ENCODE measurements around the gene SLC22A12.

SLC22A12 gene

DNA sequence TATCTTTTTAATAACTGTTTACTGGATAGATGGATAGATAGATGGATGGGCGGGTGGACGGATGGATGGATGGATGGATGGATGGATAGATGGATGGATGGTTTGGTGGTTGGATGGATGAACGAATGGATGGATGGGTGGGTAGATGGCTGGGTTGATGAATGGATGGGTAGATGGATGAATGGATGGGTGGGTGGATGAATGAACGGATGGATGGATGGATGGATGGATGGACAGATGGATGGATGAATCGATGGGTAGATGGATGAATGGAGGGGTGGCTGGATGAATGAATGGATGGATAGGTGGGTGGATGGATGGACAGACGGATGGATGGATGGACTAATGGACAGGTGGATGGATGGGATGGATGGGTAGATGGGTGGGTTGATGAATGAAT is 13.8 kb upstream of the SLC22A12 start:
- Histone ChIP-seq H3K9me3 (replicated peaks in 1 of 11) (no peaks in the 10 kb centered on the region), H3K9ac (no peak overlapping the region), H3K36me3 (no peaks in the 10 kb centered on the region), H3K4me1 (peaks cover 0 to 21% (median 18%) of the 10 kb centered on the region in 10 experiments; a peak in 19 of 20 replicates), H3K27ac (no peak overlapping the region), H3K27me3 (no peaks in the 10 kb centered on the region), H3K4me2 (peak overlapping the region in 1 of 11 experiments; percentile 91; a peak in 2 of 22 replicates), H4K20me1 (no peaks in the 10 kb centered on the region), H3K4me3 (no peak overlapping the region)
- TF ChIP-seq Cebpa-rat (IDR thresholded peaks at IDR 0.05) = no peak

DNA sequence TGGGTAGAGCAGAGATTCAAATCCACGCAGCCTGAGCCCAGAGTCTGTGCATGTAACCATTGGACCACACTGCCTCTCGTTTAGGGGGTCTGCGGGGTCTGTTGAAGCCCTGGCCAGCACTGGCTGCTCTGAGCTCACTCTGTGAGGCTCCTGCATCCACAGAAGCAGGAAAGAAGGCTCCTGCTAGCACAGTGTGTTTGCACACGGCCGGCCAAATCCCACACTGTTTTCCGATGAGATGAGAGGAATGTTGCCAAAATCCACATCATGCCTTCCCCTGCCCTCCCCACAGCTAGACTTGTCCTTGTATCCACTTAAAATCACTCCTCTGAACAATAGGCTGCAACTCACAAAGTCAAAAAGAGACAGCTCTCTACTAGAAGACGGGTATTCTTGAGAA is 10.6 kb upstream of the SLC22A12 start:
- Histone ChIP-seq H4K20me1 (no peaks in the 10 kb centered on the region), H3K9ac (no peak overlapping the region), H3K4me3 (no peak overlapping the region), H3K4me2 (no peak overlapping the region), H3K36me3 (no peaks in the 10 kb centered on the region), H3K9me3 (replicated peaks in 1 of 11) (no peaks in the 10 kb centered on the region), H3K27ac (no peak overlapping the region), H3K27me3 (no peaks in the 10 kb centered on the region), H3K4me1 (peaks cover 0 to 24% (median 19%) of the 10 kb centered on the region in 10 experiments; a peak in 19 of 20 replicates)
- TF ChIP-seq Cebpa-rat (IDR thresholded peaks at IDR 0.05) = no peak

DNA sequence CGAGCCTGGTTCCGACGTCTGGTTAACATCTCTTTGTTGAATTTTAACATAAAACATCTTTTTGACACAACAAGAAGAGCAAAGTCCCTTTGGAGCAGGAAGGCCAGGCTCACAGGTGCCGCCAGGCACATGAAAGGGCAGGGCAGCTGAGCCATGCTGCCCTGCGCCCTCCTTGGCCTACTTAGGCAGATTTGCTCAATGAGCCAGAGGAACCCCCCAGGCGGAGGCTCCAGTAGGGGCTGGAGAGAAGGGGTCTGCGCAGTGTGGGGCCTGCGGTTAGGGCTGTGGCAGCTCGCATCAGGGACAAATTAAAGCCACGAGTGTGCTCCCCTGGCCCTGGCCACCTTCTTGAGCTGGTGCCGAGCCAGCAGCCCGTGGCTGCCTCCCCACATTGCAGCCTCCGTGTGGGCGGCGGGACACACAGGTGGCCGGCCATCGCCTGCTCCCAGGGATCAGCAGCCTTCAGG is 9.9 kb upstream of the SLC22A12 start:
- H4K20me1 ChIP-seq = no peaks in the 10 kb centered on the region
- TF ChIP-seq Cebpa-rat (IDR thresholded peaks at IDR 0.05) = no peak
- no peaks in the 10 kb centered on the region for H3K27me3 ChIP-seq
- H3K4me1 ChIP-seq = peaks cover 3 to 24% (median 19%) of the 10 kb centered on the region in 10 experiments; a peak in 19 of 20 replicates
- H3K36me3 ChIP-seq = no peaks in the 10 kb centered on the region
- no peak overlapping the region for H3K9ac ChIP-seq
- H3K27ac ChIP-seq = no peak overlapping the region
- no peaks in the 10 kb centered on the region for H3K9me3 ChIP-seq (replicated peaks in 1 of 11)
- H3K4me3 ChIP-seq = no peak overlapping the region
- H3K4me2 ChIP-seq = no peak overlapping the region

DNA sequence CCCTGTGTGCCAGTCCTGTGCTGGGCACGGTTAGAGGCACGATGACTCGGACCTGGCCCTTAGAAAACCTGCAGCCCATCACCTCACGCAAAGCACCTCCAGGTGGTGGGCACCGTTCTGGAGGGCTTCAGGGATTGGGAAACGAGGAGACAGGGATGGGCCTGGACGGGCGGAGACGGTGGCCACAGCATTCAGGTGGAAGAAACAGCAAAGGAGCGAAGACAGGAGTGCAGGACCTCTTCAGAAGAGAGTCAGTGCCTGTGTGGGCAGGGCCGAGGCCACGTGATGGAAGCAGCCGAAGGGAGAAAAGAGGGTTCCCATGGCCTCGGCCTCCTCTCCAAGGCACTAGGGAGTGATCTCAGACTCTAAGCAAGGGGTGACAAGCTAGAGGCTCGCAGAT is 8.1 kb upstream of the SLC22A12 start:
- Histone ChIP-seq H3K4me1 (peaks cover 8 to 21% (median 16%) of the 10 kb centered on the region in 10 experiments; a peak in 19 of 20 replicates), H3K9ac (no peak overlapping the region), H3K4me3 (no peak overlapping the region), H3K4me2 (no peak overlapping the region), H4K20me1 (no peaks in the 10 kb centered on the region), H3K9me3 (replicated peaks in 1 of 11) (peaks cover 0 to 7% (median 5%) of the 10 kb centered on the region in 11 experiments; a peak in 11 of 22 replicates), H3K27ac (no peak overlapping the region), H3K27me3 (no peaks in the 10 kb centered on the region), H3K36me3 (no peaks in the 10 kb centered on the region)
- no peak for TF ChIP-seq Cebpa-rat (IDR thresholded peaks at IDR 0.05)

DNA sequence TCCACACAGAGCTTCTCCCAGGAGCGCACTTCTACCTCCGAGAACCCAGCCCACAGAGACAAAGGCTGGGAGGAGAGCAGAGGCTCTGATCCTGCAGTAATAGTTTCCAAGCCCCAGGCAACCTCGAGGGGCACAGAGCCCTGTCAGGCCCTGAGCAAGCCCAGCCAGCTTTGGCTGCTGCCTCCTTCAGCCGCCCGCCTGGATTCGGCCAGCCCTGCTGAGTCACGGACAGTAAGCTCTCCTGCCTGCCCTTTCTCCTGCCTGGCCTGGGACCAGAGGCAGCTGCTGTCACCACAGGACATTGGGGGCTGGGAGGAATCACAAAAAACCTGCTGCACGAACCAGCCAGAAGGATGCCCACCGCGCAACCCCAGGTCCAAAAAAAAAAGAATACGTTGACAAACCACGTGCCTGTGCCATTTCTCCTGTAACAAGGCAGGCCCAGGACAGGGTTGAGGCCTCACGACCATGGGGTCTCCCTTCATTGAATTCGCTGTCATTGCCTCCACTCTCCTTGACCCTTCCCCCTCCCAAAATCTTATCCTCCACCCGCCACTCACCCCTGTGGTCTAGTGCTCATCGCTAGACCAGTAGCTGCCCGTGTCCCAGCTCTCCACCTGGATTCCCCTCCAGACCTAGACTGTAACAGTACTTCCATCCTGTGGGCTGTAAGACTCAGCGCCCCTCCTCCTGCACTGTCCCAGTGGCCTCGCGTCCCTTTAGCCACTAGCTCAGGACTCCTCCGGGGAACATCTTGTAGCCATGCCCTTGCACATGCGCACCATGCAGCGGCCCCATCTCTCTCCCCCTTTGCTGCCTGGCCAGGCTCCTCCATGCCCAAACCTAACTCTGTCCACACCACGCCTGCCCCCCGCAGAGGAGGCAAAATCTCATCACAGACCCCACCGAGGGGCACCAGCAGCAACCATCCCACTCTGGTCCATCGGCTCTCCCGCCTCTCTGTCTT is 7.4 kb upstream of the SLC22A12 start:
- Histone ChIP-seq H3K4me2 (no peak overlapping the region), H3K4me3 (no peak overlapping the region), H3K27me3 (no peaks in the 10 kb centered on the region), H3K27ac (no peak overlapping the region), H3K36me3 (no peaks in the 10 kb centered on the region), H4K20me1 (no peaks in the 10 kb centered on the region), H3K9ac (no peak overlapping the region), H3K4me1 (peaks cover 1 to 14% (median 9%) of the 10 kb centered on the region in 10 experiments; a peak in 17 of 20 replicates), H3K9me3 (replicated peaks in 1 of 11) (peaks cover 5 to 14% (median 12%) of the 10 kb centered on the region in 11 experiments)
- no peak for TF ChIP-seq Cebpa-rat (IDR thresholded peaks at IDR 0.05)

DNA sequence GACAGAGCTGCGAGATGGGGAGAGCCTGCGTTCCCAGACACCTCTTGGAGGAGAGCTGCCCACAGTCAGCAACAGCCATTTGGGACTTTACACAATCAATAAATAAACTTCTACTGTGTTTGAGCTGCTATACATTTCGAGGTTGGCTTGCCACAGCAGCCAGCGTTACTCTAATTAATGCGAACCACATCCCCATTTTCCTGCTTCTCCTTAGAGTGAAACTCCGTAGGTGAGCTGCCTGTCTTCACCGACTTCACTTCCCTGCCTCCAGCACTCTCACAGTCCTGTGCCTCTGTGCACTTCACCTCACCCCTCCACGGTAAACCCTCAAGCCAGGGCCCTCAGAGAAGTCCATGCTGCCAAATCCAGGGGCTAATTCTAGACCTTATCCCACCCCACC is 5.9 kb upstream of the SLC22A12 start:
- Histone ChIP-seq H3K36me3 (no peaks in the 10 kb centered on the region), H3K27me3 (no peaks in the 10 kb centered on the region), H3K4me3 (no peak overlapping the region), H3K9ac (no peak overlapping the region), H4K20me1 (no peaks in the 10 kb centered on the region), H3K27ac (no peak overlapping the region), H3K9me3 (replicated peaks in 1 of 11) (peaks cover 15 to 29% (median 24%) of the 10 kb centered on the region in 11 experiments), H3K4me2 (peak overlapping the region in 1 of 11 experiments; percentile 4; a peak in 1 of 22 replicates), H3K4me1 (peaks cover 0 to 10% (median 1%) of the 10 kb centered on the region in 10 experiments; a peak in 3 of 20 replicates)
- TF ChIP-seq Cebpa-rat (IDR thresholded peaks at IDR 0.05) = no peak

DNA sequence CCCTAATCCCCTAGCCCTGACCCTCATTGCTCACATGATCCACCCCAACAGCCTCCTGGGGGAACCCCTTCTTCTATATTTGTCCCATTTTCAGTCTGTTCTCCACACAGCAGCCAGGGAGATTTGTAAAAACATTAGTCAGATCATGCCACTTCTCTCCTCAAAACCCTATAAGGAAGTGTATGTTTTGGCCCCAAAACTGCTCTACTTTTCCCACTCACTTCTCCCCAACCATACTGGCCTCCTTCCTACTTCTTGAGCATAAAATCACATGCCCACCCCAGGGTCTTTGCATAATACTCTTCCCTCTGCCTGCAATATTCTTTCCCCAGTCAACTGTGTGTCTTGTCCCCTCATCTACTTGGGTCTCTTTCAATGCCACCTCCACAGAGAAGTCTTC is 4.7 kb upstream of the SLC22A12 start:
- Histone ChIP-seq H3K4me2 (peak overlapping the region in 1 of 11 experiments; percentile 22; a peak in 1 of 22 replicates), H3K4me1 (peaks cover 0 to 10% (median 1%) of the 10 kb centered on the region in 10 experiments; a peak in 3 of 20 replicates), H3K27me3 (no peaks in the 10 kb centered on the region), H3K4me3 (no peak overlapping the region), H3K36me3 (no peaks in the 10 kb centered on the region), H3K9ac (no peak overlapping the region), H3K27ac (no peak overlapping the region), H4K20me1 (no peaks in the 10 kb centered on the region), H3K9me3 (replicated peaks in 1 of 11) (peaks cover 15 to 30% (median 24%) of the 10 kb centered on the region in 11 experiments)
- no peak for TF ChIP-seq Cebpa-rat (IDR thresholded peaks at IDR 0.05)

DNA sequence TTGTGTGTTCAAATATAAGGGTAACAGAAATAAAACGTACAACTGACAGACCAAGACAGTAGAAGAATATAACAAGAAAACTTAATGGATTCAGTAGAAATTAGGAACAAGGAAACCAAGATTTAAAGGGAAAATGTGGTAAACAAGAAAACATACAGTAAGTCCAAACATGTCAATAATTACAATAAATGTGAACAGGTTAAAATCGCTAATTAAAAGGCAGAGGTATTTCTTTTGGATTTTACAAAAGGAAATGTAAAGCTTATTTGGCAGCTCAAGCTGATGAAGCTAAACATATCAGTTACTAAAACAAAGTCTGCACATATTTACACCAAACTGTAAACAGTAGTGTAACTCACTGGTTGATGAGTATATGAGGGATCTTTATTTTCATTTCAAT is 2.3 kb upstream of the SLC22A12 start:
- Histone ChIP-seq H3K27me3 (no peaks in the 10 kb centered on the region), H3K4me2 (no peak overlapping the region), H3K36me3 (no peaks in the 10 kb centered on the region), H3K27ac (no peak overlapping the region), H3K9me3 (replicated peaks in 1 of 11) (peaks cover 15 to 30% (median 24%) of the 10 kb centered on the region in 11 experiments), H3K4me1 (peaks cover 0 to 10% (median 1%) of the 10 kb centered on the region in 10 experiments; a peak in 3 of 20 replicates), H3K4me3 (no peak overlapping the region), H4K20me1 (no peaks in the 10 kb centered on the region), H3K9ac (no peak overlapping the region)
- no peak for TF ChIP-seq Cebpa-rat (IDR thresholded peaks at IDR 0.05)
